DND-41 (cell line): ENCODE results near the gene AJAP1.

ENCODE experiments used
- ATAC-seq: fragments of 200-7000 bp; cut with Tn5 transposase; 3 replicates; pipeline ENCODE4 v1.9.1; 2021; ENCODE audit warnings: low read depth; ENCODE audit not compliant: insufficient read depth
- DNase-seq: peaks from one replicate; pipeline ENCODE4 v3.0.0-alpha.2; 2020
- H2AFZ ChIP-seq: 2 replicates; pipeline ENCODE4 v1.6.0; 2012; ENCODE audit warnings: low read depth, low read length
- H3K27ac ChIP-seq: 2 replicates; pipeline ENCODE4 v1.5.1; 2012; ENCODE audit warnings: low read length, inconsistent platforms
- H3K27me3 ChIP-seq: fragments of 200-600 bp; sonication (generic); 2 replicates; pipeline ENCODE4 v1.6.0; 2012; ENCODE audit warnings: low read length, mild to moderate bottlenecking, inconsistent platforms; ENCODE audit not compliant: insufficient read depth, poor library complexity
- H3K36me3 ChIP-seq: 2 replicates; pipeline ENCODE4 v1.5.1; 2012; ENCODE audit warnings: low read length, inconsistent platforms; ENCODE audit not compliant: insufficient read depth
- H3K4me1 ChIP-seq: 2 replicates; pipeline ENCODE4 v1.5.1; 2012; ENCODE audit warnings: mild to moderate bottlenecking, low read length; ENCODE audit not compliant: insufficient read depth
- H3K4me2 ChIP-seq: 2 replicates; pipeline ENCODE4 v1.6.0; 2012; ENCODE audit warnings: mild to moderate bottlenecking, moderate library complexity, low read length, inconsistent platforms; ENCODE audit not compliant: insufficient read depth
- H3K4me3 ChIP-seq, 2 experiments: fragments of 200-600 bp in 1 of 2; shearing (Covaris generic) in 1 of 2; 2 replicates each; pipeline ENCODE4 v1.5.1; 2012 to 2016; ENCODE audit warnings: inconsistent platforms in 2 of 2, low read length in 2 of 2, mild to moderate bottlenecking in 2 of 2, low read depth in 1 of 2, moderate library complexity in 1 of 2
- H3K79me2 ChIP-seq: 2 replicates; pipeline ENCODE4 v1.6.0; 2012; ENCODE audit warnings: low read length, inconsistent platforms; ENCODE audit not compliant: insufficient read depth
- H3K9ac ChIP-seq: 2 replicates; pipeline ENCODE4 v1.6.0; 2012; ENCODE audit warnings: low read depth, mild to moderate bottlenecking, inconsistent platforms, low read length, moderate library complexity
- H3K9me3 ChIP-seq: 2 replicates; pipeline ENCODE4 v1.5.1; 2012; ENCODE audit warnings: low read length, moderate library complexity, mild to moderate bottlenecking, inconsistent platforms; ENCODE audit not compliant: insufficient read depth, severe bottlenecking
- H4K20me1 ChIP-seq: 2 replicates; pipeline ENCODE4 v1.6.0; 2012; ENCODE audit warnings: low read length; ENCODE audit not compliant: insufficient read depth
- CTCF ChIP-seq: IDR thresholded peaks from 2 replicates; pipeline ENCODE4 v1.5.1; 2012; ENCODE audit warnings: borderline replicate concordance, low read length, moderate library complexity, mild to moderate bottlenecking; ENCODE audit not compliant: poor library complexity, severe bottlenecking; ENCODE audit errors: extremely low read depth
- EZH2 ChIP-seq: IDR thresholded peaks from 3 replicates; pipeline ENCODE4 v1.6.1; 2012; ENCODE audit warnings: borderline replicate concordance, low read depth, mild to moderate bottlenecking, moderate library complexity, low read length, inconsistent platforms; ENCODE audit not compliant: severe bottlenecking

Gene AJAP1

GRCh38 chr1:4701276-4701675 is 46.9 kb downstream of the AJAP1 start:
- Histone ChIP-seq H3K27ac (no peak overlapping the region), H3K36me3 (no peaks in the 10 kb centered on the region), H3K27me3 (no peaks in the 10 kb centered on the region), H2AFZ (no peak overlapping the region), H3K79me2 (no peaks in the 10 kb centered on the region), H3K9ac (no peak overlapping the region), H3K4me3 (no peak overlapping the region), H3K4me2 (no peak overlapping the region), H4K20me1 (no peaks in the 10 kb centered on the region), H3K4me1 (no peaks in the 10 kb centered on the region), H3K9me3 (no peaks in the 10 kb centered on the region)
- no peak for TF ChIP-seq CTCF
- ATAC-seq (no peak), DNase-seq (no peak)

GRCh38 chr1:4702464-4702863 is 48.1 kb downstream of the AJAP1 start:
- no peaks in the 10 kb centered on the region for H3K36me3 ChIP-seq

GRCh38 chr1:4702932-4703331 is 48.5 kb downstream of the AJAP1 start:
- no peak overlapping the region for H3K27ac ChIP-seq
- H3K36me3 ChIP-seq: no peaks in the 10 kb centered on the region

More at GRCh38 chr1:4702464-4702863, 48.1 kb downstream of the AJAP1 start:
- Histone ChIP-seq H3K79me2 (no peaks in the 10 kb centered on the region), H4K20me1 (no peaks in the 10 kb centered on the region), H2AFZ (no peak overlapping the region), H3K27me3 (no peaks in the 10 kb centered on the region), H3K4me3 (no peak overlapping the region), H3K27ac (no peak overlapping the region), H3K4me1 (no peaks in the 10 kb centered on the region), H3K9me3 (no peaks in the 10 kb centered on the region), H3K9ac (no peak overlapping the region), H3K4me2 (no peak overlapping the region)
- ATAC-seq (no peak), DNase-seq (no peak)
- no peak for TF ChIP-seq CTCF
- no peak for TF ChIP-seq EZH2

More at GRCh38 chr1:4702932-4703331, 48.5 kb downstream of the AJAP1 start:
- DNase-seq (no peak), ATAC-seq (no peak)
- Histone ChIP-seq H3K79me2 (no peaks in the 10 kb centered on the region), H3K4me2 (no peak overlapping the region), H3K27me3 (no peaks in the 10 kb centered on the region), H3K4me3 (no peak overlapping the region), H2AFZ (no peak overlapping the region), H3K4me1 (no peaks in the 10 kb centered on the region), H4K20me1 (no peaks in the 10 kb centered on the region), H3K9ac (no peak overlapping the region), H3K9me3 (no peaks in the 10 kb centered on the region)
- TF ChIP-seq CTCF (no peak), EZH2 (no peak)
